HT-29 (cell line): Measurements from ENCODE around the gene GK. TPM values are rescaled to one million over a fixed set of nuclear protein-coding genes. Genes with fewer than 3 reads are reported as not detected.
"Not testable (repeated sequence)": the region's sequence is repeated elsewhere in the genome, so short reads cannot be mapped to it uniquely, and the experiment has no call there.

Experiments used
- DNase-seq: peaks from one replicate; pipeline ENCODE4 v3.0.0-alpha.2; 2015; ENCODE audit warnings: low spot score
- total RNA-seq: library from RNA; depleted of rRNA; stranded (reverse); fragments of >200 nt; shearing (Covaris generic); gene quantifications from 2 replicates; pipeline ENCODE4 v1.2.3, GENCODE V29; 2014; rRNA removed

The GK gene
- total RNA-seq, result 1.2 and 1.5 TPM in 2 replicates

DNA sequence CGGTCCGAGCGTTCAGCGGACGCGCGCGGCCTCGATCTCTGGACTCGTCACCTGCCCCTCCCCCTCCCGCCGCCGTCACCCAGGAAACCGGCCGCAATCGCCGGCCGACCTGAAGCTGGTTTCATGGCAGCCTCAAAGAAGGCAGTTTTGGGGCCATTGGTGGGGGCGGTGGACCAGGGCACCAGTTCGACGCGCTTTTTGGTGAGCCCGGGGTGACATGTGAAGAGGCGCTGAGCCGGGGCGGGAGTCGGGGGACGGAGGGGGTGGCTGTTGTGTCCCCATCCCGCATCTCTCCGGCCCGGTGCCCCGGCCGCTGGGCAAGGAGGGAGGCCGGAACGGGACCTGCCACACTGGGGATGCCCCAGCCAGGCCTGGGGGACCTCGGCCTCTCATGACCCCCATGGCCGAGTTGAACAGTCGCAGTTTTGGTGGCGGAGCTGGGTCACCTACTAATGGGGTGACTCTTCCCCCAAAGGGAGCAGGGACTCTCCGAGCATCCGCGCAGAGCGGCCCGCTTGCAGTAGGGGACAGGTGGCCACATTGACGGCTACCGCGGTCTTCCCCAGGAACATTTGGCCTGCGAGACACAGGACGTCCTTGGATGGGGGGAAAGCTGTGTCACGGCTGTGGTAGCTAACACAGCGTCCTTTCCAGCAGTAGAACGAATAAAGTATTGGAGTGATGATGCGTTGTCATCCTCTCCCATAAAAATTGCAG lies at the start of gene GK:
Gene GK, plus strand, starts transcription at position 9 of the 717 bp plus-strand sequence. Its CDS starts 115 bp downstream, at position 124.
- no peak for DNase-seq

DNA sequence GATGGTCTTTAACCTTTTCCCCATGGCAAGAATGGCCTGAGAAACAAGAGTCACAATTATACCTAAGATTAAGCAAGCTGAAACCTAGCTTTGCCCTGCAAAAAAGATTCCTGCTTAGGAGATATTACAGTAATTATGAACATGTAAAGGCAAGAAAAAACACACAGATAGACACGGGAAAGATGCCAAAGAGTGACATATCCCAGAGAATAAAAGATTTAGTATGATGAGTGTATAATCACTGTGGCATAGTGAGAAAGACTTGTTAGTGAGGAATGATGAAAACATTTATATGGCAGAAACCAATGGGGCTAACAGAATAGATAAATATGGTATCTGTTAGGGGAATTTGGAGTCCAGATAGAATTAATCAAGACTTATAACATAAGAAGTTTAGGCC lies 46.1 kb upstream of the GK start:
- no peak for DNase-seq

DNA sequence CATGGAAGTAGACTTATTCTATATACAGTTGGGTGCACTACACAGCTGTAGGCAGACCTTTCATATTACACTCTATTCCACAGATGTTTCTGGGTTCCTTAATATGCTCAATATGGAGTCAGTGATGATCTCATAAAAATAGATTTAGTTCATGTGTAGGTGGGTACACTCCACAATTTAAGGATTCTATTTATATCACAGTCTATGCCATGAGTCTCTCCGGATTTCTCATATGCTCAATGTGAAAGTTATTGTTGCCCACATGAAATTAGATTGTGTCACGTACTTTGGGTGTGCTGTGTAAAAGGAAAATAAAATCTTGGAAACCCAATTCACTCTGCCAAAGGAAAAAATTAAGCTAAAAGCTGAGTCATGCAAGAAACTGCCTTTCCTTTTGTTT lies 43.2 kb upstream of the GK start:
- no peak for DNase-seq

DNA sequence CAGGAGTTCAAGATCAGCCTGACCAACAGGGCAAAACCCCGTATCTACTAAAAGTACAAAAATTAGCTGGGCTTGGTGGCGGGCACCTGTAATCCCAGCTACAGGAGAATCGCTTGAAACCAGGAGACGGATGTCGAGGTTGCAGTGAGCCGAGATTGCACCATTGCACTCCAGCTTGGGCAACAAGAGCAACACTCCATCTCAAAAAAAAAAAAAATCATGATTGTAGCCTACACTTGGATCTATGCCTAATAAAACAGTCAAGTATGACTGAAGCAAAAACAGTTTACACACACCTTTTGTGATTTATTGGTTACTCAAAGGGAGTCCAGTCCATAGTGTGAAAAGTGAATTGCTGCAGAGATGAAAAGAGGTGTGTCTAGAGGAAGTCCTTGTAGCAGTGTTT lies 41.0 kb upstream of the GK start:
- DNase-seq, result no peak

DNA sequence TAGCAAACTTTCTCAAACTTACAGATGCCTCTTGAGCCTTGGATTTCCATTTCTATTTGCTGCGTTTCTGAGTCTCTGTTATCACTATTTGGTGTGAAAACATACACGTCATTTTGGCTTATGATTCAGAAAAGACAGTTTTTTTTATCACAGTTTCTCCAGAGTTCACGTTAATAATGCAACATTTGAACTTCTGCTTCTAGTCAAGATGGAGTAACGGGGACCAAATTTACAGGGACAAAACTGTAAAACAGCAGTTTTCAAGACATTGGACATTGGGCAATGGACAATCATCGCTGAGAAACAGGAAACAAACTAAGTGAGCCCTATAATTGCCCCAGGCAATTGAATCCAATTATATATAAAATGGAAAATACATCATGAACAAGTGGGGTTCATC lies 39.5 kb upstream of the GK start:
- no peak for DNase-seq

DNA sequence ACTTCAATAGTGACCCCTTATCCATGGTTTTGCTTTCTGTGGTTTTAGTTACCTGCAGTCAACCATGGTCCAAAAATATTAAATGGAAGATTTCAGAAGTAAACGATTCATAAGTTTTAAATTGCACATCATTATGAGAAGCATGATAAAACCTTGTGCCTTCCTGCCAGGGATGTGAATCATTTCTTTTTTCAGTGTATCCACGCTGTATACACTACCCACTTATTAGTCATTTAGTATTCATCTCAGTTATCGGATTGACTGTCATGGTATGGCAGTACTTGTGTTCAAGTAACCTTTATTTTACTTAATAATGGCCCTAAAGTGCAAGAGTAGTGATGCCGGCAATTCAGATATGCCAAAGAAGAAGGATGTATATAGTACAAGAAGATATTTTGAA lies 38.0 kb upstream of the GK start:
- DNase-seq, result no peak

DNA sequence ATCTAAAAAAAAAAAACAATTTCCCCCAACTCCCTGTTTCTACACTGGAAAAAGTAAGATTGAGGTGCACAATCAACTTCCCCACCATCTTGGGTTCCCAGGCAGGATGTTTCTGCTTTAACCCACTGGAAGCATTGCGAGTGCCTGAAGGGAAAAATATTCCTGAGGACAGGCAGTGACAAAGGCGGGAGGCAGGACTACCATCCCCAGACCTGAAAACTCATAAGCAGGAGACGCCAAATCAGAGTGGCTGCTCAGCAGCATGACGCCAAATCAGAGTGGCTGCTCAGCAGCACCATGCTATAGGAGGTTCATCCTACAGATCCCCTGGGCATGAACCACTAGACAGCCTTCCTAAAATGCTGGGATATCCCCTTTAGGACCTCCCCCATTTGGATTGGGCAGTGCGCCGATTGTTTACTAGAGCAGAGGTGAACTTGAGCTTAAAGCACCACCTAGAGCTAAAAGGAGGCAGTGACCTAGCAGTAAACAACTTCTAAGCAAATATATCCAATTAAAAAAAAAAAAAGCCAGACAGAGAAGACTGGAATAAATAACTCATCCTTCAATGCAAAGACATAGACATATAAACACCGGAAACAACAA lies 35.0 kb upstream of the GK start:
- DNase-seq, result no peak

DNA sequence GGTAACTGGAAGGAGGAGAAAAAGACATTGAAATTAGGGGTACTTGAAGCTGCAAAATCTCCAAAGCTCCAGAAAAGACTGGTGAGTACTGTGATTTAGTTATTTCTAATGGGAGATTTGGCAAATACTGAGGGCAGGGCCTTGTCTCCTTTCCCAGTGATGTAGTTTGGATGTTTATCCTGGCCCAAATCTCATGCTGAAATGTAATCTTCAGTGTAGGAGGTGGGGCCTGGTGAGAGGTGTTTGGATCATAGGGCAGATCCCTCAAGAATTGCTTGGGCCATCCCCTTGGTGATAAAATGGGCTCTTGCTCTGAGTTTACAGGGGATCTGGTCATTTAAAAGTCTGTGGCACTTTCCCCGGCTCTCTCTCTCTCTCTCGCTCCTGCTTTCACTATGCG lies 33.1 kb upstream of the GK start:
- no peak for DNase-seq

DNA sequence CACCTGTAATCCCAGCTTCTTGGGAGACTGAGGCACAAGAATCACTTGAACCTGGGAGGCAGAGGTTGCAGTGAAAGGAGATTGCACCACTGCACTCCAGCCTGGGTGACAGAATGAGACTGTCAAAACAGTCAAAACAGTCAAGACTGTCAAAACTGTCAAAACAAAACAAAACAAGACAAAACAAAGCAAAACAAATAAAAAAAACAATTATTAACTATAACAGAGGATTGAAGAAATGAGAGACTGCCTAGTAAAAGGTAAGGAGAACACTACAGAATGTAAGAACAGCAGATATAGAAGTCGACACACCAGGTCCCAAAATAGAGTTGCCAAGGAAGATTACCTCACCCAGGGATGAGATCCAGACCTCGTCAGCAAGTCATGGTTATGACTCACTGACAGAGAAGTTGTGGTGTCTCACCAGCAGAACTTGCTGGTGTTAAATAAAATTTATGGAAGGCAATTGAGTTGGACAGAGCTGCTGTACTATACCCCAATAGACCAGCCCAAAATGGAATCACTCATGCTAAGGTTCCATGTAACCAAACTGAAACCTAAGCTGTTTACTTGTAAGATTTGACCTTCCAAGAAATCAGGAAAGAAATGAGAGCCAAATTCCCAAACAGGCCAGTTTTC lies 32.1 kb upstream of the GK start:
- no peak for DNase-seq

DNA sequence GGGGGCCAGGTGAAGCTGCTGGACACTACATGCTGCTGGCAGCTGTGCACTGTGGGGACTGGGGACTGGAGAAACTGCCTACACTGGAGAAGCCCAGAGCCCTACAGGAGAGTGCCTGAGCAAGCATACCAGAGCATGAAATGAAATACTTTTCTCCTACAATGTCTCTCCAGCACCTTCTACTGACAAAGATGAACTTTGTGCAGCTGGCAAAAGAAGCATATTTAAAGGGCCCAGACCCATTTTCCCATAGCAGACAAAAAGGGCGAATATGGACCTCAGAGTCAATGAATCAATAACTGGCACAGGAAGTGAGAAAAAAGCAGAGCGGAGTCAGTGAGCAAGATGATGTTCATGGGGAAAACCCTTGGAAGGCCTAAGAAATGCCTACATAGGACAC lies 30.9 kb upstream of the GK start:
- no peak for DNase-seq

DNA sequence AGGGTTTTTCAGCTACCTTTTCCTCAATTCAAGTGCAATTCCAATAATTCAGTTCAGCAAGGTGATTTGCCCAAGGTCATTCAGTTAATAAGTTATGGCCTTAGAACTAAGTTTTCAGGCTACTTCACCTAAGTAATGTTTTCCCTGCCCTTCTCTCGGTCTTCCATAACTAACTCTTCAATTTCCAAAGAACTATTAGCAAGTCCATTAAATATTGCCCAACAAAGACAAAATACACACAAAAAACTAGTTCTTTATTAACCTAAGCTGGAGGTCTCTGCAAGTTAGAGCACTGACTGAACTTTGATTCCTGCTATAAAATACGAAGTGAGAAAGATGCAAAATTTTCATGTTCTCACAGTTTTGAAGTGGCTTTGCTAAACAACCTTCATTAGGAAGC lies 26.8 kb upstream of the GK start:
- no peak for DNase-seq

DNA sequence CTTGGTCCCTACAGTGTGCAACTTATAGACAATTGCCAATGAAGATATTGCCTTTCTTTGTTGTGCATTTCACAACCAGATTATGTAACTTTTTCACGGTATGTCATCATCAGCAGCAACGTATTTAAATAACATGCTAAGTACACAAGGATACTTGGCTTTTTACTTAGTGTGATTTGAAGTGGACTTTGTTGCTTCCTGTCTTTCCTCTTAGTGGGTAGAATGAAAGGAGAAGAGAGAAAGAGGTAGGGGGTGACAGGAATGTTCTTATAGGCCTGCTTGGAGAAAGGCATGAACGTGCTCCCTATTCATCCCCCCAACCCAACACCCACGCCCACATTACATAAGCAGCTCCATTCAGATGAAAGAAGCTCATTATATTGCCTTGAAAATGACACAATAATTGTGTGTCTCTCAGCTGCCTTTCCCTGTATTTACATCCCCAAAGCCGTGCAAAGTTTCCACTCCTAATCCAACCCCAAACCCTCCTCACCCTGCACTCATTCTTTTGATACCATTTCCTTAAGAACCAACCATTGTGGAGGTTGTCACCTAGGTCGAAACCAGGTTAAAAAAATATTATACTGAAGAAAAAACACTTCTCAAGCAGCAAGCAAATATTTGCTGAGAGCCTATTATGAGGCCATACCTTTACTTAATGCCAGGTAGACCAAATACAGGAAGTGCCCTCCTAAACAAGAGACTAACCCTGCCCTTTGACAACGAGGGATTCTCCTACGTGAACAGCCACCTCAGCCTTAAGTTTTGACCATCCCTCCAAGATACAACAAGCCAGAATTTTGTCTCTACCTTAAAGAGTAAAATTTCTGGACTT lies 25.2 kb upstream of the GK start:
- DNase-seq, result no peak

DNA sequence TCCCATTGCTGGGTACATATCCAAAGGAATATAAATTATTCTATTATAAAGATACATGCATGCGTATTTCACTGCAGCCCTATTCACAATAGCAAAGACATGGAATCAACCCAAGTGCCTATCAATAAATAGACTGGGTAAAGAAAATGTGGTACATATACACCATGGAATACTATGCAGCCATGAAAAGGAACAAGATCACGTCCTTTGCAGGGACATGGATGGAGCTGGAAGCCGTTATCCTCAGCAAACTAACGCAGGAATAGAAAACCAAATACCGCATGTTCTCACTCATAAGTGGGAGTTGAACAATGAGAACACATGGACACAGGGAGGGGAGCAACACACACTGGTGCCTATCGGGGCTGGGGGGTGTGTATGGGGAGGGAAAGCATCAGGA lies 19.2 kb upstream of the GK start:
- DNase-seq, result not testable (repeated sequence)

DNA sequence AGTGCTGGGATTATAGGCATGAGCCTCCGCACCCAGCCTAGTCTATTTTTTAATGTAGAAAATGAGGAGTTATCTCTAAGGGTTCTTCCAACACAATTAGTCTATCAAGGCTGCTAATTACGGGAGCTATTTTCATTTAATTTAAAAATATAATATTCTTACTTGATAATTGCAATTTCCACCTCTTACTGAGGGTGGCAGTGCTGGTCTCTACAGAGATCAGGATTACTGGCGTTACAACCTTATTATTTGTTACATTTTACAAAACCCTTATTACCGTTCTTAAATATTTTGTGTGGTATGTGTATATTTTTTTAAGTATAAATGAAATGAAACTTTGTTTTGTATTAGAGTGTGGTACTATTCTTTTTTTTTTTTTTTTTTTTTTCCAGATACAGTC lies 17.6 kb upstream of the GK start:
- no peak for DNase-seq

DNA sequence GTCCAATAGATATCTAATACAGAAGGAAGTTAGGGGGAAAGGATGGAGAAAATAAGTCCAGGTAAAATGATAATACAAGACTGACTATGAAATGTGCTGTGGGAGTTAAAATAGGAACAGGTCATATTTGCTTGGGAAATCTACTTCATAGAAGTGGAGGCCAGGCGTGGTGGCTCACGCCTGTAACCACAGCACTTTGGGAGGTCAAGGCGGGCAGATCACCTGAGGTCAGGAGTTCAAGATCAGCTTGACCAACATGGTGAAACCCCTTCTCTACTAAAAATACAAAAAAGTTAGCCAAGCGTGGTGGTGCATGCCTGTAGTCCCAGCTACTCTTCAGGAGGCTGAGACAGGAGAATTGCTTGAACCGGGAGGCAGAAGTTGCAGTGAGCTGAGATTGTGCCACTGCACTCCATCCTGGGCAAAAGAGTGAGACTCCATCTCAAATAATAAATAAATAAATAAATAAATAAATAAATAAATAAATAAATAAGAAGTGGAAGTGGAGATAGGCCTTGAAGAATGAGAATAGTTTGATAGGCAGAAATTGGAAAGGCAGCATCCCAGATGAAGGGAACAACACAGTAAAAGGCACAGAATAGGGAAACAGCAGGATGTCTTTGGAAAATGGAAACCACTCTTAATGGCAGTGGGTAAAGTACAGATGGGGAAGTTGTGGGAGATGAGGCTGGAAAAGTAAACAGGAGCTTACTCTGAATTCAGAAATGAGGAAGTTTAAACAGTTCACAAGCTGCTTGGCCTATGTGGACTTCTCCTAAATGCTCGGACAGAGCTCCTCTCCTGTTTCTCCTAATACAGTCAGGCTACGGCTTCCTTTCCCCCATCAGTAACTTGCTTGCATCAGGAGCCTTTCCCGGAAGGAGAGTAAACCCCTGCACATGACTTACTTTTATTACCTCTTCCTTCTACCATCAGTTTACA lies 15.1 kb upstream of the GK start:
- no peak for DNase-seq

DNA sequence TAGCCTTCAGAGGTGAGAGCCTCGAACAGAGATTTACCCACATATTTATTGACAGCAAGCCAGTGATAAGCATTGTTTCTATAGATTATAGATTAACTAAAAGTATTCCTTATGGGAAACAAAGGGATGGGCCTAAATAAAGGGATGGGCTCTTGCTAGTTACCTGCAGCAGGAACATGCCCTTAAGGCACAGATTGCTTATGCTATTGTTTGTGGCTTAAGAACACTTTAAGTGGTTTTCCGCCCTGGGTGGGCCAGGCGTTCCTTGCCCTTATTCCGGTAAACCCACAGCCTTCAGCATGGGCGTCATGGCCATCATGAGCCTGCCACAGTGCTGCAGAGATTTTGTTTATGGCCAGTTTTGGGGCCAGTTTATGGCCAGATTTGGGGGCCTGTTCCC lies 13.5 kb upstream of the GK start:
- not testable (repeated sequence) for DNase-seq

DNA sequence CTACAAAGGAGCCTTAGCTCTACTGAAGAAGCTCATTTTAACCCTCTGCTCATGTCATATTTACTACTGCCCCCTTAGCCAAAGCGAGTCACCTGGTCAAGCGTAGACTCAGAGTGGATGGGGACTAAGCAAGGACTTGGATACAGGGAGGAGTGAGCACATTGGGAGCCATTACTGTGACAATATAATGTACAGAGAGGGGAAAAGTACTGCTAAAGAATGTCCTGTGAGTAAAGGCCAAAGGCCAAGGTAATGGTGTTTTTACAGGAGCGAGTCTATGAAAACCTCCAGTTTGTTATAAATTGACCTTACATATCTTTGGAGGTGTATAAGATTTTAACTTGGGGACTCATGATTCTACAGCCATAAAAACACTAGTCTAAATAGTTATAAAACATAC lies 10.6 kb upstream of the GK start:
- DNase-seq, result no peak

DNA sequence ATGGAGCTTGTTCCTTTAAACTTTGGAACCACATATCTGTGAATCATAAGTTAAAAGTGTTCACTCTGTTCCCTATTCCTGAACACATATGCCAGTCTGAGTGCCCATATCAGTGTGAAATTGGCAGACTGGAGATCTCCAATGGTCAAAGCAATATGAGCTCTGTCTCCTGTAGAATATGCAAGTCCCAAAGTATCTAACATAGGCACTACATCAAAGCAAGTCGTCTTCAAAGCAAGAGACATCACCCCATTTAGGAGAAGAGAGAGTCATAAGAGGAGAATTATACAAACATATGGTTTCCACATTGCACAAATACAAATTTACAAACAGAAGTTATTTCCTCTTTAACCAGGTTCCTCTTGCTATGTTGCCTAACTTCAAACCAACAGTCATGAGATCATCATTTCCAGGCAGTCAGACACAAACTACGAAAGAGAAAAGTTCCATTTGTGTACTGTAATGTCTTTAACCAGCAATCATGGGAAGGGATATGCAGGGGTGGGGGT lies 9.9 kb upstream of the GK start:
- DNase-seq, result no peak

DNA sequence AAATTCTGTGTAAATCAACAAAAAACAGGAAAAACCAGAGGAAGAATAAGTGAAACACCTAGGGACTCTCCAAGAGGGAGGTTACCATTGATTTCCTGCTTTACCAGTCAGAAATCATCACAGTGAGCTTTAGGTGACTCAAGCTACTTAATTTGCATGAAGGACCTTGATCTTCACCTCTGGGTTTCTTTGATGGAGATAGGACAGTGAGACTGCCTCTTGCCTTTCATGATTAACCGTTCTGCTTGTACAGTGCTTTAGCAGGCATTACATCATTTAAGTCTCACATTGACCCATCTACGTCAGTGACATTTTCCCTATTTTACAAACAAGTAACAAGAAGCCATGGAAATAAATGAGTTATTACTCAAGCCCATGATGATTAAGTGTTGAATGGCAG lies 3.4 kb upstream of the GK start:
- no peak for DNase-seq

DNA sequence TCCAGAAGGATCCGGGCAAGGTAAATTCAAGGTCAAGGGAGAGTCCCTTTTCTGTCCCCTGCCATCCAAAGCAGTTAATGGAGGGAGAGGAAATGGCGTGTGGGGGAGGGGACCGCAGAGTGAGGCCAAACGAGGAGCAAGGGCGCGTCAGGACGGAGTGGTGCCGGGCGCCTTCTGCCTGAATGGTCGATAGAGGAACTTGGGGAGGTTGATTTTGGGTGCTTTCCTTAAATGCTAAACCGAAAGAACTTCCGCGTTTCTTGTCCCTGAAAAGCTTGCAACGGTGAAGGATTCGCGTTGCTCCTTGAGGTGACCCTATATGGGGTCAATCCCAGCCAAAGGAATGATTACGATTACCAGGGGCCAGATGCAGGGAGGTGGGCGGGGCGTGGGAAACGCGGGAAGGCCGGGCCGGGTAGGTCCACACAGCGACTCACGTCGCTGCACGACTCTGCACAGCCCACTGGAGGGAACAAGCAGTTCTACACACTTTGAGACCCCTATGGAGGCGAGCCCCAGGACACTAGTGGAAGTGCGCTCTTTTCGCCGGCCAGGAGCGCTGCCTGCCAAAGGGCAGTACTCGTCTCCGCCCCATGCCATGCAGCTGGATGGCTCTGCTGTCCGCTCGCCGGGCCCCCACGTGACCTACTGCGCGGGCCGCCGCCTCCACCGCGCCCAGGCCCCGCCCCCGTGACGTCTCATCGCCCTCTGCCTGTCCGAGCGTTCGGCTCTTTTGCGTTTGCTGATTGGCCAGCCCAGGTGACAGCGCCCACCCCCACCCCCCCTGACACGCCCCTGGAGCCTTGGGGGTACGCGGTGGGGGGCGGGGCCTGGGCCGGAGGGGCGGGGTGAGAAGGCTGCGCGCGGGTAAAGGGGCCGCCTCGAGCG lies 452 bp upstream of the GK start:
- peak; percentile 67 for DNase-seq
